A549 (cell line): ENCODE measurements around the gene AGBL4.
"Not testable (repeated sequence)": the region's sequence is repeated elsewhere in the genome, so short reads cannot be mapped to it uniquely, and the experiment has no call there.

ENCODE experiments used
- CEBPB ChIP-seq, 2 experiments: fragments of >200 bp in 1 of 2; sonication (Bioruptor Twin) in 1 of 2; formaldehyde crosslinking in 1 of 2; IDR thresholded peaks; 2 replicates each; pipeline ENCODE4 v1.6.1; 2012 to 2016
- FOSB ChIP-seq: fragments of 250-450 bp; sonication (Bioruptor Pico); IDR thresholded peaks from 2 replicates; pipeline ENCODE4 v1.5.0; 2020; ENCODE audit warnings: mild to moderate bottlenecking, moderate library complexity
- JUN ChIP-seq, 2 experiments: fragments of >200 bp; sonication (Bioruptor Twin); formaldehyde crosslinking; IDR thresholded peaks; 2 replicates in 1 of 2; 3 replicates in 1 of 2; pipeline ENCODE4 v1.6.1; 2016 to 2017
- JUNB ChIP-seq: fragments of >200 bp; sonication (Bioruptor Twin); formaldehyde crosslinking; IDR thresholded peaks from 2 replicates; pipeline ENCODE4 v1.6.1; 2016
- POLR2A ChIP-seq: IDR thresholded peaks from 2 replicates; pipeline ENCODE4 v1.6.1; 2012; ENCODE audit warnings: mild to moderate bottlenecking, low read length
- SMC3 ChIP-seq: fragments of >200 bp; sonication (Bioruptor Twin); formaldehyde crosslinking; IDR thresholded peaks from 3 replicates; pipeline ENCODE4 v1.6.1; 2018; ENCODE audit warnings: inconsistent platforms
- TF ChIP-seq, protein P1 (sequence below): fragments of >200 bp; sonication (Bioruptor Twin); formaldehyde crosslinking; IDR thresholded peaks from 3 replicates; pipeline ENCODE4 v1.5.1; 2016
- TF ChIP-seq, protein P2 (sequence below): IDR thresholded peaks from 2 replicates; pipeline ENCODE4 v1.6.1; 2012

DNA sequence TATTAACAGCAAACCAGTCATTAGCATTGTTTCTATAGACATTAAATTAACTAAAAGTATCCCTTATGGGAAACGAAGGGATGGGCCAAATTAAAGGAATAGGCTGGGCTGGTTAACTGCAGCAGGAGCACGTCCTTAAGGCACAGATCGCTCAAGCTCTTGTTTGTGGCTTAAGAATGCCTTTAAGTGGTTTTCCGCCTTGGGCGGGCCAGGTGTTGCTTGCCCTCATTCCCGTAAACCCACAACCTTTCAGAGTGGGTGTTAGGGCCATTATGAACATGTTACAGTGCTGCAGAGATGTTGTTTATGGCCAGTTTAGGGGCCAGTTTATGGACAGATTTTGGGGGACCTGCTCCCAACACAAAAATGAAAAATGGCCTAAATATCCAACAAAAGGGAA, 1503.9 kb downstream of the AGBL4 start:
- TF ChIP-seq POLR2A; JUN (IDR thresholded peaks at IDR 0.05); SMC3; CEBPB (IDR thresholded peaks at IDR 0.05); JUNB; FOSB (CRISPR knock-in tag): not testable (repeated sequence)
- TF ChIP-seq, protein P1, sequence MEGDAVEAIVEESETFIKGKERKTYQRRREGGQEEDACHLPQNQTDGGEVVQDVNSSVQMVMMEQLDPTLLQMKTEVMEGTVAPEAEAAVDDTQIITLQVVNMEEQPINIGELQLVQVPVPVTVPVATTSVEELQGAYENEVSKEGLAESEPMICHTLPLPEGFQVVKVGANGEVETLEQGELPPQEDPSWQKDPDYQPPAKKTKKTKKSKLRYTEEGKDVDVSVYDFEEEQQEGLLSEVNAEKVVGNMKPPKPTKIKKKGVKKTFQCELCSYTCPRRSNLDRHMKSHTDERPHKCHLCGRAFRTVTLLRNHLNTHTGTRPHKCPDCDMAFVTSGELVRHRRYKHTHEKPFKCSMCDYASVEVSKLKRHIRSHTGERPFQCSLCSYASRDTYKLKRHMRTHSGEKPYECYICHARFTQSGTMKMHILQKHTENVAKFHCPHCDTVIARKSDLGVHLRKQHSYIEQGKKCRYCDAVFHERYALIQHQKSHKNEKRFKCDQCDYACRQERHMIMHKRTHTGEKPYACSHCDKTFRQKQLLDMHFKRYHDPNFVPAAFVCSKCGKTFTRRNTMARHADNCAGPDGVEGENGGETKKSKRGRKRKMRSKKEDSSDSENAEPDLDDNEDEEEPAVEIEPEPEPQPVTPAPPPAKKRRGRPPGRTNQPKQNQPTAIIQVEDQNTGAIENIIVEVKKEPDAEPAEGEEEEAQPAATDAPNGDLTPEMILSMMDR: not testable (repeated sequence)
- TF ChIP-seq, protein P2, sequence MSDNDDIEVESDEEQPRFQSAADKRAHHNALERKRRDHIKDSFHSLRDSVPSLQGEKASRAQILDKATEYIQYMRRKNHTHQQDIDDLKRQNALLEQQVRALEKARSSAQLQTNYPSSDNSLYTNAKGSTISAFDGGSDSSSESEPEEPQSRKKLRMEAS: not testable (repeated sequence)
